Measurements from ENCODE around the gene SSR3. TPM values are rescaled to one million over a fixed set of nuclear protein-coding genes. Genes with fewer than 3 reads are reported as not detected.

Gene SSR3
- total RNA-seq, 1 donor from 2014 or later, result 245 TPM

- Histone ChIP-seq H3K27me3 (ENCODE audit: control insufficient read depth, insufficient read depth, low read length) (peaks cover 2% of the 10 kb centered on the region), H3K4me3 (ENCODE audit: low read depth, low read length) (no peak overlapping the region), H3K36me3 (ENCODE audit: control insufficient read depth, insufficient read depth, low read length) (no peaks in the 10 kb centered on the region)
- no peak for TF ChIP-seq CTCF (IDR thresholded peaks at IDR 0.05; ENCODE audit: insufficient read depth, low read length, severe bottlenecking)
- DNase-seq (ENCODE audit: low read depth), result no peak
- no peak for FAIRE-seq
Measured at GRCh38 chr3:156493887-156494286, 61.0 kb downstream of the SSR3 start.

DNA sequence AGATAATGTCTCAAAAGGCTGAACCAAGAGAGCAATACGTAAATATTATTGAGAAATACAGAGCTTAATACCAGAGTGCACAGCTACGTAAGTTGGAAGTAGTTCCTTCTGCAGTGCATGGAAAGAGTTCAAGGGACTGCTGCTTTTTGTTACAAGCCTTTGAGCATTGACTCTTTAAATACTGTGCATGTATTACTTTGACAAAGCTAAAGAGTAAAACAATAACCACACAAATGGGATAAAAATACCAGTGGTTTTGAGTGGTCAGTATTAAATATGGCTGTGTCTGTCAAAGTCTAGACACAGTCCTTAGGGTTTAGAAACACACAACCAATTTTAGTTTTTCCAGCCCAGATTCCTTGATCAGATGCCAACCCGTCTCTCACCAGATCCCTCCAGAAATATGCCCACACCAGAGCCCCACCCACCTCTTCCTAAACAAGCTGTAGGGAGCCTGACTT is 62.1 kb downstream of the SSR3 start:
- Histone ChIP-seq H3K4me3 (ENCODE audit: low read depth, low read length) (no peak overlapping the region), H3K36me3 (ENCODE audit: control insufficient read depth, insufficient read depth, low read length) (no peaks in the 10 kb centered on the region), H3K27me3 (ENCODE audit: control insufficient read depth, insufficient read depth, low read length) (peaks cover 2% of the 10 kb centered on the region)
- DNase-seq (ENCODE audit: low read depth) (no peak), FAIRE-seq (no peak)
- no peak for TF ChIP-seq CTCF (IDR thresholded peaks at IDR 0.05; ENCODE audit: insufficient read depth, low read length, severe bottlenecking)

DNA sequence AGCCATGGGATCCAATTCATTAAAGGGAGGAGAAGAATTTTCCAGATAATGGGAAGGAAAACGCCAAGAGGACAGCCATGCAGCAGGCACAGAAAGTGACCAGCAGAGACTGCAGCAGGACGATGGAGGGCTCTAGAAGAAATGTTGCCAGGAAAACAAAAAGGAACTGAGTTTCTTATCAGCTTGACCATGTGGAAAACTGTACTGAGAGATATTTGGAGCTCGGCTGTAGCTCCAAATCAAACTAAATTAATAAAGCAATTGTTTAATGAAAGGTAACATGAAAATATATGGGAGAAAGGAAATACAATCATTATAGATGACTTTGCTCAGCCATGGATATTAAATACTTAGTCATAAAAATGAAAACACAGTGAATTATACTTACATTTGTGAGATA is 63.7 kb downstream of the SSR3 start:
- DNase-seq (ENCODE audit: low read depth), result no peak
- Histone ChIP-seq H3K36me3 (ENCODE audit: control insufficient read depth, insufficient read depth, low read length) (no peaks in the 10 kb centered on the region), H3K4me3 (ENCODE audit: low read depth, low read length) (no peak overlapping the region), H3K27me3 (ENCODE audit: control insufficient read depth, insufficient read depth, low read length) (peaks cover 2% of the 10 kb centered on the region)
- no peak for FAIRE-seq
- TF ChIP-seq CTCF (IDR thresholded peaks at IDR 0.05; ENCODE audit: insufficient read depth, low read length, severe bottlenecking), result no peak

Other genes with a start within 250 kb of the SSR3 start
- gene TIPARP, start 119.5 kb upstream of the SSR3 start, total RNA-seq, result 50.6 and 110 TPM in 2 replicates

Data from bronchial epithelial cell (primary cell).